Measurements from ENCODE around the gene CTSL. TPM values are rescaled to one million over a fixed set of nuclear protein-coding genes. Genes with fewer than 3 reads are reported as not detected.
A peak's percentile ranks its signal among the peaks of the same experiment; 100 is the strongest.

Gene CTSL
- total and polyA plus RNA-seq, 2 of the 13 experiments (the other 11 are each of a cell fraction or from before 2014, with no cell fraction given), result 78.1 to 113 TPM

DNA sequence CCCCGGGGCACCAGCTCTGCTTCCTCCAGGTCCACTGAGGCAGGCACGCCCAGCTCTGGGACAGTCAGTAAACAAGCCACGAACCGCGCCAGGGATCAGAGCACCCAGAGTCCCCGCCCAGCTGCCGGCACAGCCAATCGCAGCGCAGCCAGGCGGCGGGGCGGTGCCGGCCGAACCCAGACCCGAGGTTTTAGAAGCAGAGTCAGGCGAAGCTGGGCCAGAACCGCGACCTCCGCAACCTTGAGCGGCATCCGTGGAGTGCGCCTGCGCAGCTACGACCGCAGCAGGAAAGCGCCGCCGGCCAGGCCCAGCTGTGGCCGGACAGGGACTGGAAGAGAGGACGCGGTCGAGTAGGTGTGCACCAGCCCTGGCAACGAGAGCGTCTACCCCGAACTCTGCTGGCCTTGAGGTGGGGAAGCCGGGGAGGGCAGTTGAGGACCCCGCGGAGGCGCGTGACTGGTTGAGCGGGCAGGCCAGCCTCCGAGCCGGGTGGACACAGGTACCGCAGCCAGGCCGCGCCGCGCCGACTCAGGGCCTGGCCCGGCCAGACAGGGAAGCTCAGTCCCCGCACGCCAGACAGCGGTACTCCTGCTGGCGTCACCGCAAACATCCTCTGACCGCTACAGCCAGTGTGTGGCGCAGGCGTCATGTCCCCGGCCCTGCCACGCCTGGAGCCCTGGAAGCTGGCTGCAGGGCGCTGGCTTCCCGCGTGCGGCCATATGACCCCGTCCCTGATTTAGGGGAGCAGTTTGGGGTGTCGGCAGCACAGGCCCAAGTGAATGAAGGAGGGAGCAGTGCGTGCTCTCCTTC, at the start of gene CTSL (continued):
- TF ChIP-seq, protein P1, sequence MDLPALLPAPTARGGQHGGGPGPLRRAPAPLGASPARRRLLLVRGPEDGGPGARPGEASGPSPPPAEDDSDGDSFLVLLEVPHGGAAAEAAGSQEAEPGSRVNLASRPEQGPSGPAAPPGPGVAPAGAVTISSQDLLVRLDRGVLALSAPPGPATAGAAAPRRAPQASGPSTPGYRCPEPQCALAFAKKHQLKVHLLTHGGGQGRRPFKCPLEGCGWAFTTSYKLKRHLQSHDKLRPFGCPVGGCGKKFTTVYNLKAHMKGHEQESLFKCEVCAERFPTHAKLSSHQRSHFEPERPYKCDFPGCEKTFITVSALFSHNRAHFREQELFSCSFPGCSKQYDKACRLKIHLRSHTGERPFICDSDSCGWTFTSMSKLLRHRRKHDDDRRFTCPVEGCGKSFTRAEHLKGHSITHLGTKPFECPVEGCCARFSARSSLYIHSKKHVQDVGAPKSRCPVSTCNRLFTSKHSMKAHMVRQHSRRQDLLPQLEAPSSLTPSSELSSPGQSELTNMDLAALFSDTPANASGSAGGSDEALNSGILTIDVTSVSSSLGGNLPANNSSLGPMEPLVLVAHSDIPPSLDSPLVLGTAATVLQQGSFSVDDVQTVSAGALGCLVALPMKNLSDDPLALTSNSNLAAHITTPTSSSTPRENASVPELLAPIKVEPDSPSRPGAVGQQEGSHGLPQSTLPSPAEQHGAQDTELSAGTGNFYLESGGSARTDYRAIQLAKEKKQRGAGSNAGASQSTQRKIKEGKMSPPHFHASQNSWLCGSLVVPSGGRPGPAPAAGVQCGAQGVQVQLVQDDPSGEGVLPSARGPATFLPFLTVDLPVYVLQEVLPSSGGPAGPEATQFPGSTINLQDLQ (CRISPR knock-in tag; IDR thresholded peaks at IDR 0.05), result no peak
- TF ChIP-seq, protein P2, sequence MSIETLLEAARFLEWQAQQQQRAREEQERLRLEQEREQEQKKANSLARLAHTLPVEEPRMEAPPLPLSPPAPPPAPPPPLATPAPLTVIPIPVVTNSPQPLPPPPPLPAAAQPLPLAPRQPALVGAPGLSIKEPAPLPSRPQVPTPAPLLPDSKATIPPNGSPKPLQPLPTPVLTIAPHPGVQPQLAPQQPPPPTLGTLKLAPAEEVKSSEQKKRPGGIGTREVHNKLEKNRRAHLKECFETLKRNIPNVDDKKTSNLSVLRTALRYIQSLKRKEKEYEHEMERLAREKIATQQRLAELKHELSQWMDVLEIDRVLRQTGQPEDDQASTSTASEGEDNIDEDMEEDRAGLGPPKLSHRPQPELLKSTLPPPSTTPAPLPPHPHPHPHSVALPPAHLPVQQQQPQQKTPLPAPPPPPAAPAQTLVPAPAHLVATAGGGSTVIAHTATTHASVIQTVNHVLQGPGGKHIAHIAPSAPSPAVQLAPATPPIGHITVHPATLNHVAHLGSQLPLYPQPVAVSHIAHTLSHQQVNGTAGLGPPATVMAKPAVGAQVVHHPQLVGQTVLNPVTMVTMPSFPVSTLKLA (IDR thresholded peaks at IDR 0.05), result no peak
- peak; percentile 82; the same call in 1 of the 2 replicates for TF ChIP-seq YEATS4 (CRISPR knock-in tag; IDR thresholded peaks at IDR 0.05; ENCODE audit: borderline replicate concordance)
- TF ChIP-seq SP2 (CRISPR knock-in tag; IDR thresholded peaks at IDR 0.05), result peak; percentile 63
- no peak for TF ChIP-seq HMGA1 (CRISPR knock-in tag; conservative IDR thresholded peaks at IDR 0.05)
- peak; percentile 93 for TF ChIP-seq CCDC6 (CRISPR knock-in tag; IDR thresholded peaks at IDR 0.05)
- peak; percentile 44; the same call in 1 of the 2 replicates for TF ChIP-seq GATAD1 (CRISPR knock-in tag; IDR thresholded peaks at IDR 0.05)
- peak; percentile 37; the same call in 1 of the 2 replicates for TF ChIP-seq ZNF646 (CRISPR knock-in tag; IDR thresholded peaks at IDR 0.05)
- no peak for TF ChIP-seq ZSCAN22 (CRISPR knock-in tag; IDR thresholded peaks at IDR 0.05)
- no peak for TF ChIP-seq JDP2 (CRISPR knock-in tag; IDR thresholded peaks at IDR 0.05; ENCODE audit: borderline replicate concordance)
- peak; percentile 67; the same call in 1 of the 2 replicates for TF ChIP-seq ZFP82 (CRISPR knock-in tag; IDR thresholded peaks at IDR 0.05; ENCODE audit: borderline replicate concordance)
- TF ChIP-seq ZNF883 (CRISPR knock-in tag; IDR thresholded peaks at IDR 0.05; ENCODE audit: not compliant biosample characterization), result peak; percentile 97
- peak; percentile 72; the same call in 1 of the 2 replicates for TF ChIP-seq ZNF788 (CRISPR knock-in tag; IDR thresholded peaks at IDR 0.05; ENCODE audit: borderline replicate concordance)
- peak; percentile 97 for TF ChIP-seq HNRNPLL (IDR thresholded peaks at IDR 0.05; ENCODE audit: low read depth, low read length, poor library complexity, severe bottlenecking)
- TF ChIP-seq SNAI1 (CRISPR knock-in tag; IDR thresholded peaks at IDR 0.05; ENCODE audit: borderline replicate concordance), result no peak
- TF ChIP-seq ZNF121 (CRISPR knock-in tag; IDR thresholded peaks at IDR 0.05), result peak; percentile 13; the same call in 1 of the 2 replicates
- no peak for TF ChIP-seq ATRX (CRISPR knock-in tag; IDR thresholded peaks at IDR 0.05; ENCODE audit: borderline replicate concordance)
- TF ChIP-seq ERF (CRISPR knock-in tag; IDR thresholded peaks at IDR 0.05), result peak; percentile 81
